Measurements from ENCODE around the gene P4HA2.

- TF ChIP-seq EZH2phosphoT487 (IDR thresholded peaks at IDR 0.05; ENCODE audit: borderline replicate concordance, low read depth, low read length), result no peak
- TF ChIP-seq CTCF (conservative IDR thresholded peaks at IDR 0.05; ENCODE audit: low read length), result no peak
Observed at GRCh38 chr5:132250547-132250946, 22.9 kb upstream of the P4HA2 start.
